IMR-90 (cell line): ENCODE results near the gene ENAH.

Source experiments
- CHD1 ChIP-seq: IDR thresholded peaks from 2 replicates; pipeline ENCODE4 v1.6.1; 2012; ENCODE audit warnings: low read depth, low read length, improper control_type of control experiment
- MAFK ChIP-seq: IDR thresholded peaks from 2 replicates; pipeline ENCODE4 v1.6.1; 2012; ENCODE audit warnings: low read depth, low read length, improper control_type of control experiment
- RAD21 ChIP-seq: IDR thresholded peaks from 2 replicates; pipeline ENCODE4 v1.6.1; 2012; ENCODE audit warnings: low read length, improper control_type of control experiment
- TF ChIP-seq, protein P1 (sequence below): conservative IDR thresholded peaks from 2 replicates; pipeline ENCODE4 v1.5.1; 2012; ENCODE audit warnings: mild to moderate bottlenecking, low read depth, low read length, improper control_type of control experiment

DNA sequence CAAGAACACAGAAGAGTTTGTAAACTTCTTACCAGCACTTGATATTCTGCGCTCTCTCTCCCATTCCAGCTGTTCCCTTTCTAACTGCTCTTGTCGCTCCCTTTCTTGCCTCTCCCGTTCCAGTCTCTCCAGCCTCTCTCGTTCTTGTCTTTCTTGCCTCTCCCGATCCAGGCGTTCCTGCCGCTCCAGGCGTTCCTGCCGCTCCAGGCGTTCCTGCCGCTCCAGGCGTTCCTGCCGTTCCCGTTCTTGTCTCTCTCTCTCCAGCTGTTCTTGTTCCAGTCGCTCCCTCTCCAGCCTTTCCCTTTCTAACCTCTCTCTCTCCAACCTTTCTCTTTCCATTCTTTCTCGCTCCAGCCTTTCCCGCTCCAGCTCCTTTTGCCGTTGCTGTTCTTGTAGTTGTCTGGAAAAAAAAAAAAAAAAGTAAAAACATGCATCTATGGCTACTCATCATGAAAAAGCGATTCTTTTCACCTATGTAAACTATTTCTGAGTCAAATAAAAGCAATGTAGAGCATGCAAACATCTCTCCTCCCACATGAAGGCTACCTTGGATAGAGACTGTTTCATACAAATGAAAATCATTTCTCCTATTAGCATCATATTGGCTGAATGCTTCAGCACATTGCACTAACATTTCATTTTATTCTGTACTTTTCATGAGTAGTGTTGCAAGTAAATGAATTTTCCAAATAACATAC, 133.6 kb downstream of the ENAH start:
- TF ChIP-seq, protein P1, sequence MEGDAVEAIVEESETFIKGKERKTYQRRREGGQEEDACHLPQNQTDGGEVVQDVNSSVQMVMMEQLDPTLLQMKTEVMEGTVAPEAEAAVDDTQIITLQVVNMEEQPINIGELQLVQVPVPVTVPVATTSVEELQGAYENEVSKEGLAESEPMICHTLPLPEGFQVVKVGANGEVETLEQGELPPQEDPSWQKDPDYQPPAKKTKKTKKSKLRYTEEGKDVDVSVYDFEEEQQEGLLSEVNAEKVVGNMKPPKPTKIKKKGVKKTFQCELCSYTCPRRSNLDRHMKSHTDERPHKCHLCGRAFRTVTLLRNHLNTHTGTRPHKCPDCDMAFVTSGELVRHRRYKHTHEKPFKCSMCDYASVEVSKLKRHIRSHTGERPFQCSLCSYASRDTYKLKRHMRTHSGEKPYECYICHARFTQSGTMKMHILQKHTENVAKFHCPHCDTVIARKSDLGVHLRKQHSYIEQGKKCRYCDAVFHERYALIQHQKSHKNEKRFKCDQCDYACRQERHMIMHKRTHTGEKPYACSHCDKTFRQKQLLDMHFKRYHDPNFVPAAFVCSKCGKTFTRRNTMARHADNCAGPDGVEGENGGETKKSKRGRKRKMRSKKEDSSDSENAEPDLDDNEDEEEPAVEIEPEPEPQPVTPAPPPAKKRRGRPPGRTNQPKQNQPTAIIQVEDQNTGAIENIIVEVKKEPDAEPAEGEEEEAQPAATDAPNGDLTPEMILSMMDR, result no peak
- TF ChIP-seq CHD1 (no peak), MAFK (no peak), RAD21 (no peak)
